LNCaP clone FGC (cell line): Measurements from ENCODE around the gene ATRIP.
"Not testable (repeated sequence)": the region's sequence is repeated elsewhere in the genome, so short reads cannot be mapped to it uniquely, and the experiment has no call there.

ENCODE experiments used
- DNase-seq: peaks from one replicate; pipeline ENCODE4 v3.0.0-alpha.2; 2011; ENCODE audit warnings: low read depth
- H3K4me3 ChIP-seq: 2 replicates; pipeline ENCODE4 v1.5.1; 2011; ENCODE audit warnings: mild to moderate bottlenecking, low read depth, low read length, control low read depth
- CTCF ChIP-seq: IDR thresholded peaks from 2 replicates; pipeline ENCODE4 v1.5.1; 2012; ENCODE audit warnings: mild to moderate bottlenecking; ENCODE audit not compliant: control insufficient read depth, insufficient read depth; ENCODE audit errors: extremely low read depth

ATRIP gene

GRCh38 chr3:48446425-48447193, at the start of gene ATRIP:
TSS of gene ATRIP (plus strand) at chr3:48446737. CDS start at chr3:48446846, 109 bp downstream.
- DNase-seq = peak; percentile 42
- peak within 1 kb of the TSS; percentile 91 for H3K4me3 ChIP-seq
- no peak for TF ChIP-seq CTCF

GRCh38 chr3:48397767-48398681, 48.5 kb upstream of the ATRIP start:
- DNase-seq = no peak
- TF ChIP-seq CTCF = no peak
- H3K4me3 ChIP-seq = no peak overlapping the region

- TF ChIP-seq CTCF = no peak
- no peak overlapping the region for H3K4me3 ChIP-seq
- DNase-seq = no peak
Measured at GRCh38 chr3:48398701-48399386, 47.7 kb upstream of the ATRIP start.

- no peak for TF ChIP-seq CTCF
- DNase-seq = peak; percentile 67
- no peak overlapping the region for H3K4me3 ChIP-seq
Measured at GRCh38 chr3:48399387-48400172, 47.0 kb upstream of the ATRIP start.

GRCh38 chr3:48400824-48401433, 45.6 kb upstream of the ATRIP start:
- TF ChIP-seq CTCF = peak; percentile 55
- H3K4me3 ChIP-seq = no peak overlapping the region
- peak; percentile 11 for DNase-seq

- DNase-seq = not testable (repeated sequence)
Measured at GRCh38 chr3:48401434-48401901, 45.1 kb upstream of the ATRIP start.

More at GRCh38 chr3:48401434-48401901, 45.1 kb upstream of the ATRIP start:
- H3K4me3 ChIP-seq = not testable (repeated sequence)
